ENCODE results near the gene KLHL29.

The KLHL29 gene

GRCh38 chr2:23441414-23441813 is 56.4 kb downstream of the KLHL29 start:
- Histone ChIP-seq H3K79me2 (ENCODE audit: insufficient read depth, low read length) (no peaks in the 10 kb centered on the region), H3K27ac (ENCODE audit: low read length) (no peak overlapping the region), H4K20me1 (ENCODE audit: insufficient read depth, low read length) (peaks cover 4% of the 10 kb centered on the region; the same call in 1 of the 2 replicates), H3K4me2 (ENCODE audit: insufficient read depth, low read length) (no peak overlapping the region), H3K36me3 (ENCODE audit: insufficient read depth, low read length) (no peaks in the 10 kb centered on the region), H3K4me1 (ENCODE audit: insufficient read depth, low read length) (peaks cover 4% of the 10 kb centered on the region), H2AFZ (ENCODE audit: low read depth, low read length) (no peak overlapping the region), H3K27me3 (ENCODE audit: insufficient read depth, low read length, poor library complexity) (no peaks in the 10 kb centered on the region), H3K9ac (ENCODE audit: low read depth, low read length) (no peak overlapping the region), H3K4me3 (ENCODE audit: low read depth in 1 of 2, low read length in 2 of 2) (no peak overlapping the region), H3K9me3 (ENCODE audit: insufficient read depth, low read length, severe bottlenecking) (peaks cover 4% of the 10 kb centered on the region)
- TF ChIP-seq CTCF (IDR thresholded peaks at IDR 0.05; ENCODE audit: borderline replicate concordance, extremely low read depth, low read length, poor library complexity, severe bottlenecking) (no peak), EZH2 (IDR thresholded peaks at IDR 0.05; ENCODE audit: borderline replicate concordance, low read depth, low read length, severe bottlenecking) (no peak)
- DNase-seq, result no peak
- no peak for ATAC-seq (ENCODE audit: insufficient read depth, low read depth)

DNA sequence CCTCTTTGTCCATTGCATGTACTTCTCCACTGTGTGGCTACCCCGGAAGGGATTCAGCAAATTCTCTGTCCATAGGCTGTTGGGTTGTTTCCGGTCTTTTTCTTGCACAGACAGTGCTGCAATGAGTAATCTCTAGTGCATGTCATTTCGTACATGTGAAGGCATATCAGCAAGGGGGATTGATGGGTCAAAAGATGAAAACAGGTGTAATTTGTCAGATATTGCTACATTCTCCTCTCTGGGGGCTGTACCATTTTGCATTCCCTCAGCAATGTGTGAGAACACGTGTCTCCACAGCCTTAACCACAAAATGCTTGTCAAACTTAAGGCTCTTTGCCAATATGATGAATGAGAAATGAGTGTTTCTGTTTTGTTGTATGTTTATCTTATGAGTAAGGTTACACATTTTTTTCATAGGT is 60.5 kb downstream of the KLHL29 start:
- ATAC-seq (ENCODE audit: insufficient read depth, low read depth), result peak; percentile 74

DNA sequence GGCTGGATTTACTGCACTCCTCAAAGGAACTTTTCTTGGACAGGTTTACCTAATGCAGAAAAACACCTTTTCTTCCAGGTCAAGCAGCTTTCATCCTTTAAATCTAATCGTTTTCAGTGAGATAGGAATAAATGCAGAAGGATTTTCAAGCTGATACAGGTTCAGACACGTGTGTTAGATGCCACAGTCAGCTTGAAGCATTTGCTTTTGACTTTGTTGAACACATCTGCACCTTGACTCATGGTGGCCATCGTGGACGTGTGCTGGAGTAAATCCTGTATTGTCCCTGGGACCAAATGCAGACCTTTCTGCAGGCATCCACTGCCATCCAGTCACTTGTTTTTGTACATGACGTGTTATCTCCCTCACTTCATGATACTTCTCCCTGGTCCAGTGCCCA is 61.9 kb downstream of the KLHL29 start:
- Histone ChIP-seq H3K79me2 (ENCODE audit: insufficient read depth, low read length) (no peaks in the 10 kb centered on the region), H3K4me1 (ENCODE audit: insufficient read depth, low read length) (peaks cover 2% of the 10 kb centered on the region; the same call in 1 of the 2 replicates), H3K9me3 (ENCODE audit: insufficient read depth, low read length, severe bottlenecking) (no peaks in the 10 kb centered on the region), H3K27ac (ENCODE audit: low read length) (no peak overlapping the region), H4K20me1 (ENCODE audit: insufficient read depth, low read length) (peaks cover 23% of the 10 kb centered on the region), H3K4me2 (ENCODE audit: insufficient read depth, low read length) (no peak overlapping the region), H3K36me3 (ENCODE audit: insufficient read depth, low read length) (no peaks in the 10 kb centered on the region), H3K4me3 (ENCODE audit: low read depth in 1 of 2, low read length in 2 of 2) (no peak overlapping the region), H2AFZ (ENCODE audit: low read depth, low read length) (no peak overlapping the region), H3K9ac (ENCODE audit: low read depth, low read length) (no peak overlapping the region), H3K27me3 (ENCODE audit: insufficient read depth, low read length, poor library complexity) (peaks cover 16% of the 10 kb centered on the region)
- TF ChIP-seq CTCF (IDR thresholded peaks at IDR 0.05; ENCODE audit: borderline replicate concordance, extremely low read depth, low read length, poor library complexity, severe bottlenecking) (no peak), EZH2 (IDR thresholded peaks at IDR 0.05; ENCODE audit: borderline replicate concordance, low read depth, low read length, severe bottlenecking) (no peak)
- ATAC-seq (ENCODE audit: insufficient read depth, low read depth) (no peak), DNase-seq (no peak)

More for the DNA sequence above, 60.5 kb downstream of the KLHL29 start:
- Histone ChIP-seq H3K4me1 (ENCODE audit: insufficient read depth, low read length) (peaks cover 2% of the 10 kb centered on the region; the same call in 1 of the 2 replicates), H3K27me3 (ENCODE audit: insufficient read depth, low read length, poor library complexity) (peaks cover 11% of the 10 kb centered on the region), H4K20me1 (ENCODE audit: insufficient read depth, low read length) (peaks cover 17% of the 10 kb centered on the region), H3K9me3 (ENCODE audit: insufficient read depth, low read length, severe bottlenecking) (peaks cover 4% of the 10 kb centered on the region), H3K4me3 (ENCODE audit: low read depth in 1 of 2, low read length in 2 of 2) (no peak overlapping the region), H3K4me2 (ENCODE audit: insufficient read depth, low read length) (no peak overlapping the region), H3K9ac (ENCODE audit: low read depth, low read length) (no peak overlapping the region), H3K36me3 (ENCODE audit: insufficient read depth, low read length) (no peaks in the 10 kb centered on the region), H3K27ac (ENCODE audit: low read length) (no peak overlapping the region), H2AFZ (ENCODE audit: low read depth, low read length) (no peak overlapping the region), H3K79me2 (ENCODE audit: insufficient read depth, low read length) (no peaks in the 10 kb centered on the region)
- DNase-seq, result no peak
- TF ChIP-seq CTCF (IDR thresholded peaks at IDR 0.05; ENCODE audit: borderline replicate concordance, extremely low read depth, low read length, poor library complexity, severe bottlenecking), result no peak
- TF ChIP-seq EZH2 (IDR thresholded peaks at IDR 0.05; ENCODE audit: borderline replicate concordance, low read depth, low read length, severe bottlenecking), result no peak

GRCh38 chr2:23447405-23447804 is 62.4 kb downstream of the KLHL29 start:
- Histone ChIP-seq H3K27me3 (ENCODE audit: insufficient read depth, low read length, poor library complexity) (peaks cover 16% of the 10 kb centered on the region), H2AFZ (ENCODE audit: low read depth, low read length) (no peak overlapping the region), H3K27ac (ENCODE audit: low read length) (no peak overlapping the region), H3K36me3 (ENCODE audit: insufficient read depth, low read length) (no peaks in the 10 kb centered on the region), H3K9ac (ENCODE audit: low read depth, low read length) (no peak overlapping the region), H4K20me1 (ENCODE audit: insufficient read depth, low read length) (peaks cover 23% of the 10 kb centered on the region), H3K79me2 (ENCODE audit: insufficient read depth, low read length) (no peaks in the 10 kb centered on the region), H3K4me1 (ENCODE audit: insufficient read depth, low read length) (peaks cover 5% of the 10 kb centered on the region), H3K4me2 (ENCODE audit: insufficient read depth, low read length) (no peak overlapping the region), H3K4me3 (ENCODE audit: low read depth in 1 of 2, low read length in 2 of 2) (no peak overlapping the region), H3K9me3 (ENCODE audit: insufficient read depth, low read length, severe bottlenecking) (no peaks in the 10 kb centered on the region)
- DNase-seq (no peak), ATAC-seq (ENCODE audit: insufficient read depth, low read depth) (no peak)
- TF ChIP-seq CTCF (IDR thresholded peaks at IDR 0.05; ENCODE audit: borderline replicate concordance, extremely low read depth, low read length, poor library complexity, severe bottlenecking) (no peak), EZH2 (IDR thresholded peaks at IDR 0.05; ENCODE audit: borderline replicate concordance, low read depth, low read length, severe bottlenecking) (no peak)

Data from DND-41 (cell line).